ENCODE results near the gene STXBP1. TPM values are rescaled to one million over a fixed set of nuclear protein-coding genes. Genes with fewer than 3 reads are reported as not detected.

STXBP1 gene
- total and polyA plus RNA-seq, 2 of the 8 experiments (the other 6 are each of a cell fraction or from before 2014, with no cell fraction given), result 11.5 to 60.9 TPM

DNA sequence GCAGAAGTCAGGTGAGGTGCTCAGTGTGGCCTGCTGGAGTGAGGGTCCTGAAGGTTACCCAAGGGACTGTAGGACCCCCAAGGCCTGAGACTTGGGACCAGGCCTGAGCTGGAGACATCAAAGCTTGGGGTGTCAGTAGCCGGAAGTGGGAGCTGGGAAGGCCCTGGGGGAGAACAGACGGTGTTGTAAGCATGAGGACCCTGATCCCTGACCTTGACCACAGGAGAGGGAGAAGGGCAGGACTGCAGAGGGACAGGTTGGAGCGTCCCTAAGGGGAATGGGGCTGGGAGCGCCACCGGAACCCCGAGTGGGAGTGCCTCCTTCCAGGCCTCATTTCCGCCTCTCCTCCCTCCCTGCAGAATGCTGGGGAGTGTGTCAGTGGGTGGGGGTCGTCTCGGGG lies 104.3 kb downstream of the STXBP1 start:
- Histone ChIP-seq H3K27ac (ENCODE audit: low read depth, low read length) (no peak overlapping the region), H3K4me2 (ENCODE audit: insufficient read depth in 1 of 2, low read depth in 2 of 2, low read length in 2 of 2) (peak overlapping the region; percentile 59 to 99), H3K9ac (replicated peaks in 1 of 4; ENCODE audit: extremely low read depth in 1 of 4, low read depth in 3 of 4, low read length in 3 of 4) (no peak overlapping the region), H3K14ac (ENCODE audit: insufficient read length) (no peak overlapping the region), H3K9me3 (ENCODE audit: insufficient read depth in 2 of 2, low read depth in 1 of 2, low read length in 1 of 2) (no peaks in the 10 kb centered on the region), H4K91ac (replicated peaks; ENCODE audit: insufficient read length, low read length) (no peak overlapping the region), H4K8ac (ENCODE audit: extremely low read depth, insufficient read depth, low read length) (no peak overlapping the region), H4K5ac (ENCODE audit: insufficient read length, low read depth, low read length) (no peak overlapping the region), H3K23me2 (ENCODE audit: low read depth, low read length) (peaks cover 10% of the 10 kb centered on the region; the same call in 1 of the 2 replicates), H2BK15ac (ENCODE audit: low read length) (no peak overlapping the region), H2AK5ac (ENCODE audit: low read depth, low read length) (no peak overlapping the region), H3K56ac (replicated peaks; ENCODE audit: insufficient read length, low read depth, low read length) (no peak overlapping the region), H2BK12ac (ENCODE audit: low read depth, low read length) (0 out of 2 replicates have a peak overlapping the region, but pooled peaks have one; percentile 75), H3K4me1 (replicated peaks in 1 of 4; ENCODE audit: control insufficient read depth in 3 of 4, insufficient read depth in 4 of 4, low read length in 3 of 4) (peaks cover 0 to 28% (median 22%) of the 10 kb centered on the region in 4 experiments; a peak in 6 of 7 replicates), H3K79me1 (ENCODE audit: low read depth, low read length) (no peaks in the 10 kb centered on the region; the same call in 1 of the 2 replicates), H2BK5ac (ENCODE audit: low read depth, low read length) (no peak overlapping the region), H2BK120ac (replicated peaks; ENCODE audit: low read depth, low read length) (no peak overlapping the region), H3K23ac (ENCODE audit: insufficient read length) (no peak overlapping the region), H3K4me3 (ENCODE audit: extremely low read depth in 1 of 4, insufficient read depth in 2 of 4, low read depth in 3 of 4, low read length in 4 of 4) (peak overlapping the region in 2 of 4 experiments; percentile 75; a peak in 4 of 8 replicates), H2BK20ac (ENCODE audit: low read length) (no peak overlapping the region), H3K27me3 (replicated peaks in 1 of 4; ENCODE audit: control insufficient read depth in 3 of 4, extremely low read depth in 1 of 4, insufficient read depth in 3 of 4, low read length in 3 of 4) (0 out of 7 replicates have a peak, but pooled peaks cover 0 to 2% (median 0%) of the 10 kb centered on the region in 4 experiments), H3K4ac (replicated peaks; ENCODE audit: insufficient read length, low read depth, low read length) (no peak overlapping the region), H3K79me2 (ENCODE audit: control insufficient read depth in 1 of 2, insufficient read depth in 2 of 2, low read length in 2 of 2) (no peaks in the 10 kb centered on the region), H3K18ac (ENCODE audit: extremely low read depth, low read length) (no peak overlapping the region; the same call in 1 of the 2 replicates), H2AFZ (ENCODE audit: low read length) (no peak overlapping the region), H4K20me1 (replicated peaks in 1 of 2; ENCODE audit: control insufficient read depth in 1 of 2, insufficient read depth in 2 of 2, low read length in 2 of 2) (peaks cover 0 to 3% of the 10 kb centered on the region in 2 experiments), H3K36me3 (ENCODE audit: control insufficient read depth in 2 of 4, insufficient read depth in 4 of 4, low read length in 3 of 4) (no peaks in the 10 kb centered on the region)
- WGBS, 2 experiments (ENCODE audit: extremely low coverage in 1 of 2, insufficient coverage in 1 of 2, insufficient read length in 1 of 2, insufficient replicate concordance in 2 of 2, low coverage in 1 of 2, low lambda C conversion rate in 2 of 2, missing lambda C conversion rate in 1 of 2), result 84% methylated on average over 9 of the region's 9 CpGs; no CpG with 5 or more reads in 1 of the 2 experiments
- TF ChIP-seq FOSL1 (IDR thresholded peaks at IDR 0.05; ENCODE audit: insufficient read depth, low read depth, low read length) (no peak), ATF2 (IDR thresholded peaks at IDR 0.05; ENCODE audit: low read length) (no peak), POLR2A (IDR thresholded peaks at IDR 0.05; ENCODE audit: control extremely low read depth in 1 of 2, low read depth in 2 of 2, low read length in 2 of 2) (no peak), GTF2F1 (IDR thresholded peaks at IDR 0.05; ENCODE audit: borderline replicate concordance, low read depth, low read length) (no peak), ASH2L (IDR thresholded peaks at IDR 0.05; ENCODE audit: low read length) (no peak), SIRT6 (IDR thresholded peaks at IDR 0.05; ENCODE audit: low read length) (no peak), TAF7 (optimal IDR thresholded peaks at IDR 0.05; ENCODE audit: borderline replicate concordance, low read depth, low read length) (no peak), ATF3 (IDR thresholded peaks at IDR 0.05; ENCODE audit: insufficient read depth, low read depth, low read length) (no peak)
- CTCF ChIA-PET (ENCODE audit: partially characterized antibody), result interaction anchor here (1.0 to 3.3 kb wide), 7 partner anchors 17 to 153 kb away, joined by 3 to 24 read pairs (median 3); partner anchors contain the start of gene TOR2A
- no peak for DNase-seq (ENCODE audit: low read depth in 1 of 2, low spot score in 2 of 2)
- FAIRE-seq, result no peak
- POLR2A ChIA-PET (ENCODE audit: partially characterized antibody), result interaction anchor here (0.9 to 2.7 kb wide), 5 partner anchors 8 to 266 kb away, joined by 3 to 9 read pairs (median 3); partner anchors contain the start of genes LRSAM1 and RPL12
